Measurements from ENCODE around the gene PPP2R2D.
A peak's percentile ranks its signal among the peaks of the same experiment; 100 is the strongest.

Gene PPP2R2D

GRCh38 chr10:131973160-131973951, 72.5 kb downstream of the PPP2R2D start:
- Histone ChIP-seq H3K9ac (ENCODE audit: low read depth, low read length) (no peak overlapping the region), H3K27ac (ENCODE audit: low read depth, low read length) (no peak overlapping the region), H3K9me3 (ENCODE audit: insufficient read depth, low read depth, low read length) (no peaks in the 10 kb centered on the region), H3K27me3 (ENCODE audit: insufficient read depth, low read length) (no peaks in the 10 kb centered on the region), H3K4me1 (ENCODE audit: insufficient read depth, low read length) (peaks cover 6% of the 10 kb centered on the region), H3K36me3 (ENCODE audit: insufficient read depth, low read length) (peaks cover 76% of the 10 kb centered on the region), H3K4me3 (ENCODE audit: low read length) (no peak overlapping the region)
- 95% methylated on average over 34 of the region's 34 CpGs for WGBS

GRCh38 chr10:131974034-131974817, 73.4 kb downstream of the PPP2R2D start:
- no peaks in the 10 kb centered on the region for H3K9me3 ChIP-seq (ENCODE audit: insufficient read depth, low read depth, low read length)
- peaks cover 15% of the 10 kb centered on the region for H3K4me1 ChIP-seq (ENCODE audit: insufficient read depth, low read length)
- no peak overlapping the region for H3K9ac ChIP-seq (ENCODE audit: low read depth, low read length)
- WGBS: 96% methylated on average over 14 of the region's 14 CpGs
- no peak overlapping the region for H3K27ac ChIP-seq (ENCODE audit: low read depth, low read length)
- no peaks in the 10 kb centered on the region for H3K27me3 ChIP-seq (ENCODE audit: insufficient read depth, low read length)
- peaks cover 68% of the 10 kb centered on the region for H3K36me3 ChIP-seq (ENCODE audit: insufficient read depth, low read length)
- H3K4me3 ChIP-seq (ENCODE audit: low read length): no peak overlapping the region

- H3K4me1 ChIP-seq (ENCODE audit: insufficient read depth, low read length): peaks cover 20% of the 10 kb centered on the region
- H3K27me3 ChIP-seq (ENCODE audit: insufficient read depth, low read length): peaks cover 3% of the 10 kb centered on the region; the same call in 1 of the 2 replicates
- H3K27ac ChIP-seq (ENCODE audit: low read depth, low read length): no peak overlapping the region
- no peak overlapping the region for H3K4me3 ChIP-seq (ENCODE audit: low read length)
- WGBS: 95% methylated on average over 6 of the region's 6 CpGs
- peaks cover 60% of the 10 kb centered on the region for H3K36me3 ChIP-seq (ENCODE audit: insufficient read depth, low read length)
- no peak overlapping the region for H3K9ac ChIP-seq (ENCODE audit: low read depth, low read length)
- no peaks in the 10 kb centered on the region for H3K9me3 ChIP-seq (ENCODE audit: insufficient read depth, low read depth, low read length)
These were observed 74.2 kb downstream of the PPP2R2D start for GRCh38 chr10:131975003-131975402.

GRCh38 chr10:131975796-131976195, 75.0 kb downstream of the PPP2R2D start:
- H3K36me3 ChIP-seq (ENCODE audit: insufficient read depth, low read length): peaks cover 52% of the 10 kb centered on the region

GRCh38 chr10:131977323-131978096, 76.7 kb downstream of the PPP2R2D start:
- Histone ChIP-seq H3K9ac (ENCODE audit: low read depth, low read length) (no peak overlapping the region), H3K9me3 (ENCODE audit: insufficient read depth, low read depth, low read length) (no peaks in the 10 kb centered on the region), H3K4me1 (ENCODE audit: insufficient read depth, low read length) (peaks cover 20% of the 10 kb centered on the region), H3K27me3 (ENCODE audit: insufficient read depth, low read length) (peaks cover 11% of the 10 kb centered on the region), H3K36me3 (ENCODE audit: insufficient read depth, low read length) (peaks cover 35% of the 10 kb centered on the region; the same call in 1 of the 2 replicates), H3K4me3 (ENCODE audit: low read length) (no peak overlapping the region), H3K27ac (ENCODE audit: low read depth, low read length) (no peak overlapping the region)
- 88% methylated on average over 13 of the region's 13 CpGs for WGBS

More at GRCh38 chr10:131975796-131976195, 75.0 kb downstream of the PPP2R2D start:
- 96% methylated on average over 10 of the region's 10 CpGs for WGBS
- H3K27ac ChIP-seq (ENCODE audit: low read depth, low read length): no peak overlapping the region
- H3K9me3 ChIP-seq (ENCODE audit: insufficient read depth, low read depth, low read length): no peaks in the 10 kb centered on the region
- peaks cover 3% of the 10 kb centered on the region; the same call in 1 of the 2 replicates for H3K27me3 ChIP-seq (ENCODE audit: insufficient read depth, low read length)
- H3K4me1 ChIP-seq (ENCODE audit: insufficient read depth, low read length): peaks cover 20% of the 10 kb centered on the region
- no peak overlapping the region for H3K9ac ChIP-seq (ENCODE audit: low read depth, low read length)
- no peak overlapping the region for H3K4me3 ChIP-seq (ENCODE audit: low read length)

- peaks cover 26% of the 10 kb centered on the region; the same call in 1 of the 2 replicates for H3K36me3 ChIP-seq (ENCODE audit: insufficient read depth, low read length)
- WGBS: 74% methylated on average over 3 of the region's 3 CpGs
- no peak overlapping the region for H3K9ac ChIP-seq (ENCODE audit: low read depth, low read length)
- H3K27me3 ChIP-seq (ENCODE audit: insufficient read depth, low read length): peaks cover 20% of the 10 kb centered on the region
- H3K9me3 ChIP-seq (ENCODE audit: insufficient read depth, low read depth, low read length): no peaks in the 10 kb centered on the region
- H3K4me1 ChIP-seq (ENCODE audit: insufficient read depth, low read length): peaks cover 20% of the 10 kb centered on the region
- H3K4me3 ChIP-seq (ENCODE audit: low read length): peak overlapping the region; percentile 74; the same call in 1 of the 2 replicates
- peak overlapping the region; percentile 31; the same call in 1 of the 2 replicates for H3K27ac ChIP-seq (ENCODE audit: low read depth, low read length)
These were observed 77.6 kb downstream of the PPP2R2D start for GRCh38 chr10:131978366-131978765.

GRCh38 chr10:131978851-131979250, 78.0 kb downstream of the PPP2R2D start:
- Histone ChIP-seq H3K9ac (ENCODE audit: low read depth, low read length) (no peak overlapping the region), H3K4me3 (ENCODE audit: low read length) (peak overlapping the region; percentile 74; the same call in 1 of the 2 replicates), H3K4me1 (ENCODE audit: insufficient read depth, low read length) (peaks cover 20% of the 10 kb centered on the region), H3K36me3 (ENCODE audit: insufficient read depth, low read length) (peaks cover 21% of the 10 kb centered on the region; the same call in 1 of the 2 replicates), H3K27me3 (ENCODE audit: insufficient read depth, low read length) (peaks cover 24% of the 10 kb centered on the region), H3K9me3 (ENCODE audit: insufficient read depth, low read depth, low read length) (no peaks in the 10 kb centered on the region), H3K27ac (ENCODE audit: low read depth, low read length) (no peak overlapping the region)
- WGBS: 49% methylated on average over 6 of the region's 6 CpGs

- H3K9ac ChIP-seq (ENCODE audit: low read depth, low read length): peak overlapping the region; percentile 58; the same call in 1 of the 2 replicates
- H3K9me3 ChIP-seq (ENCODE audit: insufficient read depth, low read depth, low read length): no peaks in the 10 kb centered on the region
- peaks cover 20% of the 10 kb centered on the region for H3K4me1 ChIP-seq (ENCODE audit: insufficient read depth, low read length)
- H3K4me3 ChIP-seq (ENCODE audit: low read length): peak overlapping the region; percentile 74
- H3K36me3 ChIP-seq (ENCODE audit: insufficient read depth, low read length): peaks cover 16% of the 10 kb centered on the region; the same call in 1 of the 2 replicates
- peaks cover 29% of the 10 kb centered on the region for H3K27me3 ChIP-seq (ENCODE audit: insufficient read depth, low read length)
- H3K27ac ChIP-seq (ENCODE audit: low read depth, low read length): no peak overlapping the region
- 82% methylated on average over 7 of the region's 7 CpGs for WGBS
These were observed 78.5 kb downstream of the PPP2R2D start for GRCh38 chr10:131979336-131979735.

GRCh38 chr10:131979821-131980270, 79.0 kb downstream of the PPP2R2D start:
- H3K27me3 ChIP-seq (ENCODE audit: insufficient read depth, low read length): peaks cover 33% of the 10 kb centered on the region
- peaks cover 15% of the 10 kb centered on the region; the same call in 1 of the 2 replicates for H3K36me3 ChIP-seq (ENCODE audit: insufficient read depth, low read length)
- no peaks in the 10 kb centered on the region for H3K9me3 ChIP-seq (ENCODE audit: insufficient read depth, low read depth, low read length)
- H3K4me3 ChIP-seq (ENCODE audit: low read length): peak overlapping the region; percentile 74
- H3K4me1 ChIP-seq (ENCODE audit: insufficient read depth, low read length): peaks cover 20% of the 10 kb centered on the region
- H3K9ac ChIP-seq (ENCODE audit: low read depth, low read length): peak overlapping the region; percentile 58
- 17% methylated on average over 27 of the region's 30 CpGs for WGBS
- H3K27ac ChIP-seq (ENCODE audit: low read depth, low read length): no peak overlapping the region

GRCh38 chr10:131980321-131980720, 79.5 kb downstream of the PPP2R2D start:
- H3K36me3 ChIP-seq (ENCODE audit: insufficient read depth, low read length): peaks cover 12% of the 10 kb centered on the region; the same call in 1 of the 2 replicates
- peaks cover 20% of the 10 kb centered on the region for H3K4me1 ChIP-seq (ENCODE audit: insufficient read depth, low read length)
- H3K27me3 ChIP-seq (ENCODE audit: insufficient read depth, low read length): peaks cover 33% of the 10 kb centered on the region
- H3K9me3 ChIP-seq (ENCODE audit: insufficient read depth, low read depth, low read length): no peaks in the 10 kb centered on the region
- H3K27ac ChIP-seq (ENCODE audit: low read depth, low read length): no peak overlapping the region
- H3K4me3 ChIP-seq (ENCODE audit: low read length): peak overlapping the region; percentile 74
- 66% methylated on average over 6 of the region's 8 CpGs for WGBS
- peak overlapping the region; percentile 58; the same call in 1 of the 2 replicates for H3K9ac ChIP-seq (ENCODE audit: low read depth, low read length)

Data from HUES64 (cell line).